HG02970 (cell line): ENCODE measurements around the gene RARG.

Experiments used
- ATAC-seq: cut with Tn5 transposase; IDR thresholded peaks from one replicate; pipeline ENCODE4 v1.9.1; 2021; ENCODE audit warnings: mild to moderate bottlenecking, moderate library complexity, moderate number of reproducible peaks; ENCODE audit not compliant: unreplicated experiment, low FRiP score

The RARG gene

GRCh38 chr12:53225635-53226424, 6.2 kb downstream of the RARG start:
- ATAC-seq = no peak

DNA sequence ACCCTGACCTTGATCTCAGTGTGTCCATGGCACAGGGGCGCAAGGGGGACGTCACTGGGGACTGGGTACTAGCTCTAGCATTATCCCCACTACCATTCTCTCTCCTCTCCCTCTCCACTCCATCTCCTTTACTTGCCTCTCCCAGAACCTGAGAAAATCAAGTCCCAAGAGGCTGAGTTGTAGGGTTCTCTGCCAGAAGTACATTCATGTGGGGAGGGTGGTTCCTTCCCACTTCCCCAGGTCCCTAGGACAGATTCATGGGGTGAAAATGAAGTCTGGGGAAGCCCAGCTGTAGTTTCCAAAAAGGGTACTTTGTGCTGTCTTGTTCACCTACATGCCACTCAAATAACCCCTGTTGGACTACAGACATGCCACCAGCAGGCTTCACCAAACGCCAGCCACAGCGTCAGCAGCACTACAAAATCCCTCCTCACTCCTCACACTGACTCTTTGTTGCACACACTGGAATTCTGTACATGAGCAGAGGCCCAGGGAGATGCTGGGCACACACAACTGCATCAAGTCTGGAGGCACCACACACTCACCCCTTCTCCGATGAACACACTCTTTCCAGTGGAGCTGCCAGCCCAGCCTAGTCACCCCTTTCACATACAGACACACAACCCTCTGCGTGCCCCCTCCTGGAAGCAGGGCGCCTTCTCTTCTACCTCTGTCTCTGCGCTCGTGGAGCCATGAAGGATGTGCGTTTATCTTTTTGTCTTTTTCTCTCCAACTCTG, 6.9 kb downstream of the RARG start:
- no peak for ATAC-seq

- no peak for ATAC-seq
These were observed 7.7 kb downstream of the RARG start for GRCh38 chr12:53224061-53224896.

- no peak for ATAC-seq
These were observed 8.5 kb downstream of the RARG start for GRCh38 chr12:53223389-53224060.

DNA sequence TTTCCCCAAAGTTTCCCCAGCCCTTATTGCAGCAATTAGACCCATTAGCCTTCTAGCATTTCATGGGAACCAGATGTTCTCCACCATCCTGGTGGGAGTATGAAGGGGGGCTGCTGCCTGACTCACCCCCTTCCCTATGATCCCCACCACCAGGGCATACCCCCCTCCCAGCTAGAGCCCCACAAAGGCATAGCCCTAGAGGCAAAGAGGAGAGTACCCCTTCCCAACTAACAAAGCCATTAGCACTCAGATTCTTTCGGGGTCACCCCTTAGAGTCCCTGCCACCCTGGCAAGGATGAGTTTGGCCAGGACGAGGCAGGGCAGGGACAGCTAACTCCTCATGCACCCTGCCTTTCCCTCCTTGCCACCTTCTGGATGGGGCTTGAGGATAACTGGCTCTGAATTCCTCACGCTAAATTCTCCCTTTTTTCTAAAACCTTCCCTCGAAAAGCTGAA, 9.2 kb downstream of the RARG start:
- ATAC-seq = no peak

GRCh38 chr12:53222170-53222721, 9.8 kb downstream of the RARG start:
- ATAC-seq = no peak

GRCh38 chr12:53221203-53222080, 10.6 kb downstream of the RARG start:
- peak; percentile 35 for ATAC-seq

- ATAC-seq = peak; percentile 47
These were observed 11.3 kb downstream of the RARG start for GRCh38 chr12:53220694-53221202.

- peak; percentile 25 for ATAC-seq
These were observed 11.9 kb downstream of the RARG start for GRCh38 chr12:53219956-53220693.

DNA sequence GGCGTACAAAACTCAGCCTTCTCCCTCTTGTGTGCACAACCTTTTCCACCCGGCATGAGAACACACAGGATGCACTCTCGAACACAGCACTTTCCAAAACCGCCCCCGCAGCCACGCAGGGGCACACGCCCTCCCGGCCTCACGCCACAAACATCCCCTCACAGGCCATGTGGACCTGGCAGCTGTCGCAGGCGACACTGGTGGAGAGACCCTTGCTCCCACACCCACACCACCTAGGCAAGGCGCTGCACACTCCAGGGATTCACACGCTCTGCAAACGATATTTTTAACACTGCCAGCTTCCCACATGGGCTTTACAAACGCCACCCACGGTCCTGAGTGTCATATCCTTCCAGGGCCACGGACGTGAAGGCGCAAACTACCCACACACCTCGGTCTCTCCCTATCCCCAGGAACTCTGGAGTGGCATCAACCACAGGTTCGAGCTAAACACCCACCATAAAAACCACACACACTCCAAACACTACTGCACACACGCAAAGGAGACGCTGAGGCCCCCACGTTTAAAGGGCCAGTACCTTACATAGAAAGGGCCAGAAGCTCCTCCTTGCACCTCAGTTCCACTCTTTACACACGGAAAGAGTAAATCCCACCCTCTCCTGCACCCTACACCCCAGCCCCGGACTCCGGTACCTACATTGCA, 12.6 kb downstream of the RARG start:
- ATAC-seq = no peak

GRCh38 chr12:53218551-53219291, 13.3 kb downstream of the RARG start:
- no peak for ATAC-seq

- ATAC-seq = no peak
These were observed 14.1 kb downstream of the RARG start for GRCh38 chr12:53217931-53218307.

DNA sequence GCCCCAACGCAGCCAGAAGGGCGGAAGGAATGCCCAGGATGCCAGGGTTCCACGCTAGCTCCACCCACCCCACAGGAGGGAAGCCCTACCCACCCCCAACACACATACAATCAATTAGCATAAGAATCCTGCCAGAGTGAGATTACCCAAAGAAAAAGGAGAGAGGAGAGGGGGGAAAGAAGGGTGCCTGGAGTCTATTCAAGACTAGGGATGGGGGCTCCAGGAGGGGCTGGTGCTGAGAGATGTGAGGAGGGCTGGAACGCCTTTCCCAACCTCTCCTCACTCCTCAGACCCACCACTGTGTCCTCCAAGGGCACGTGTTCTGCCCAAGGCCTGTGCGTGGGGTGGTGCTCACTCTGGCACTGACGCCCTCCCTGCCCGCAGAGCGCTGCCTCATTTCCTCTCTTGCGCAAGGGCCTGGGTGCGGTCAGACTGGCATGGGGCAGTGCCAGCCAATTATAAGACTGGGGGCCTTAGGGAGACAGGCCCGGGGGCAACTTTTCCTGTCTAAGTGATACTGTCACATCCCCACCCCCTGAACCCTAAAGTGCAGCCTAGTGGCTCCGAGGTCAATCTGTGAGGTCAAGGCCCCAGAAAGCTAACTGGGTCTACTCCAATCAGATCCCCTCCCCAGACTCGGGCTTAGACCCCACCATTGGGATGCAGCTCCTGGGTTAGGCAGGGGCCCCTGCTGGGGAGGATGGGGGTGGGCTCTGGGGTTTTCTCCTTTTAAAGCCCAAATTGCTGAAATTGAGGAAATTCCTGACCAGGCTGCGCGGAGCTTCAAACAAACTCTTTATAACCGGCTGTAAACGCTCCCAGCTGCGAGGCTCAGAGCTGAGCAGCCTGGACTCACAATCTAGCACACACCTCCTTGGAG, 14.7 kb downstream of the RARG start:
- ATAC-seq = no peak

DNA sequence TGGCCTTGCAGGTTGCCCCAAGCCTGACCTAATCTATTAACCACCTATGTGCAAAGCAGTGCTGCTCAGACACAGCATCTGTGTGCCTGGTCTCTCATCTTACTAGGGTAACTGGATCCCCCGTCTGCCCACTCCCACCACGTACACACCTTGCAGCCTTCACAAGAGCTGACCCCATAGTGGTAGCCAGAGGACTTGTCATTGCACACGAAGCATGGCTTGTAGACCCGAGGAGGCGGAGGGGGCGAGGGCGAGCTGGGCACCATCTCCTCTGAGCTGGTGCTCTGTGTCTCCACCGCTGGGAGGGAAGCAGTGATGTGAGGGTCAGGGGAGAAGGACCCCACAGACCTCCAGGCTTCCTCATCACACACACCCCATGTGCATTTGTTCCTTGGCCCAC, 16.5 kb downstream of the RARG start:
- no peak for ATAC-seq

- ATAC-seq = no peak
These were observed 17.1 kb downstream of the RARG start for GRCh38 chr12:53214687-53215455.
